K562 (cell line): Measurements from ENCODE around the gene ELOB. TPM values are rescaled to one million over a fixed set of nuclear protein-coding genes. Genes with fewer than 3 reads are reported as not detected.

Experiments
- ETV5 ChIP-seq: sonication (generic); formaldehyde crosslinking; IDR thresholded peaks from 2 replicates; pipeline ENCODE4 v1.4.0; 2020; ENCODE audit warnings: low read depth, mild to moderate bottlenecking, missing genetic modification reagents
- ETV6 ChIP-seq, 3 experiments: fragments of 150-350 bp in 1 of 3; sonication (generic) in 1 of 3; formaldehyde crosslinking in 1 of 3; IDR thresholded peaks; 2 replicates each; pipeline versions ENCODE4 v1.6.1 to v1.8.0; 2014 to 2022; ENCODE audit warnings: borderline replicate concordance in 2 of 3, low read depth in 2 of 3, antibody characterized with exemption in 1 of 3, low read length in 1 of 3, mild to moderate bottlenecking in 1 of 3, missing genetic modification reagents in 1 of 3
- GTF3C2 ChIP-seq: IDR thresholded peaks from 3 replicates; pipeline ENCODE4 v1.6.1; 2011; ENCODE audit warnings: borderline replicate concordance, mild to moderate bottlenecking, moderate library complexity; ENCODE audit not compliant: insufficient read length; ENCODE audit errors: extremely low read depth
- MYC ChIP-seq, 2 experiments: fragments of 250-450 bp in 1 of 2; sonication (Bioruptor Pico) in 1 of 2; IDR thresholded peaks; 2 replicates each; pipeline versions ENCODE4 v1.5.1 to v1.6.1; 2012 to 2021; ENCODE audit warnings: low read depth in 2 of 2, borderline replicate concordance in 1 of 2, improper control_type of control experiment in 1 of 2, low read length in 1 of 2, mild to moderate bottlenecking in 1 of 2, moderate library complexity in 1 of 2
- PCBP2 ChIP-seq: fragments of 200-400 bp; formaldehyde crosslinking; IDR thresholded peaks from 2 replicates; pipeline ENCODE4 v1.6.1; 2018; ENCODE audit warnings: low read length, low read depth, mild to moderate bottlenecking, moderate library complexity; ENCODE audit not compliant: poor library complexity, severe bottlenecking
- PML ChIP-seq: IDR thresholded peaks from 2 replicates; pipeline ENCODE4 v1.6.1; 2012; ENCODE audit warnings: low read length, inconsistent platforms
- RNF219 ChIP-seq: fragments of 250-450 bp; sonication (Bioruptor Pico); IDR thresholded peaks from 2 replicates; pipeline ENCODE4 v1.5.0; 2022; ENCODE audit warnings: mild to moderate bottlenecking
- TAF15 ChIP-seq: fragments of 200-400 bp; formaldehyde crosslinking; IDR thresholded peaks from 2 replicates; pipeline ENCODE4 v1.6.1; 2017; ENCODE audit warnings: mild to moderate bottlenecking, low read depth, low read length, moderate library complexity
- THRAP3 ChIP-seq: fragments of 450-650 bp; IDR thresholded peaks from 2 replicates; pipeline ENCODE4 v1.6.1; 2016; ENCODE audit warnings: mild to moderate bottlenecking, inconsistent platforms, borderline replicate concordance
- TRIM28 ChIP-seq: fragments of 450-650 bp; IDR thresholded peaks from 2 replicates; pipeline ENCODE4 v1.6.1; 2017
- ZBTB17 ChIP-seq: fragments of 450-650 bp; formaldehyde crosslinking; IDR thresholded peaks from 2 replicates; pipeline ENCODE4 v1.4.0; 2020; ENCODE audit warnings: mild to moderate bottlenecking
- ZBTB49 ChIP-seq: sonication (generic); formaldehyde crosslinking; IDR thresholded peaks from 2 replicates; pipeline ENCODE4 v1.8.0; 2022; ENCODE audit warnings: missing genetic modification reagents, mild to moderate bottlenecking, borderline replicate concordance
- polyA plus RNA-seq, 8 experiments: library from polyadenylated mRNA; depleted of rRNA in 4 of 8; stranded (reverse) in 5 of 8; unstranded in 3 of 8; fragments of >200 nt; fragmentation: Nextera tagmentation in 2 of 8; fragmentation: Illumina TruSeq in 1 of 8; extraction: Ambion mirVana in 2 of 8; extraction: Trizol in 1 of 8; gene quantifications; 2 replicates each; pipeline versions ENCODE4 v1.2.1 to v1.2.3, GENCODE V29; 2011 to 2014; ENCODE audit warnings: inconsistent platforms in 1 of 8, missing spikeins in 1 of 8
- total RNA-seq, 7 experiments: library from RNA; depleted of rRNA in 6 of 7; stranded (reverse); fragments of >200 nt in 6 of 7; fragmentation: Illumina TruSeq in 2 of 7; extraction: Trizol in 2 of 7; gene quantifications; 2 replicates each; pipeline versions ENCODE4 v1.2.1 to v1.2.3, GENCODE V29; 2011 to 2021; ENCODE audit warnings: low replicate concordance in 1 of 7

ELOB gene
- total and polyA plus RNA-seq, 9 of the 15 experiments (the other 6 are each of a cell fraction or from before 2014, with no cell fraction given) = 63.2 to 791 (median 237) TPM

GRCh38 chr16:2816751-2817339 is 39.8 kb upstream of the ELOB start, which contains the start of gene PRSS21 (continued):
- TF ChIP-seq MYC (IDR thresholded peaks at IDR 0.05; ENCODE audit: low read depth, low read length) (no peak), MYC (CRISPR knock-in tag; IDR thresholded peaks at IDR 0.05; ENCODE audit: borderline replicate concordance, low read depth) (no peak), ZBTB17 (CRISPR knock-in tag) (no peak), ETV6 (IDR thresholded peaks at IDR 0.05; ENCODE audit: borderline replicate concordance in 1 of 2, low read depth in 2 of 2, low read length in 1 of 2) (no peak), ETV6 (CRISPR knock-in tag; IDR thresholded peaks at IDR 0.05; ENCODE audit: borderline replicate concordance) (no peak), THRAP3 (no peak), TRIM28 (no peak), GTF3C2 (no peak), PML (no peak), PCBP2 (no peak), ZBTB49 (CRISPR knock-in tag) (no peak), ETV5 (no peak), TAF15 (no peak), RNF219 (CRISPR knock-in tag) (no peak)
